ENCODE data around the gene GABRD. TPM values are rescaled to one million over a fixed set of nuclear protein-coding genes. Genes with fewer than 3 reads are reported as not detected.

GABRD gene
- total RNA-seq, 2 experiments from 2014 or later = not detected

DNA sequence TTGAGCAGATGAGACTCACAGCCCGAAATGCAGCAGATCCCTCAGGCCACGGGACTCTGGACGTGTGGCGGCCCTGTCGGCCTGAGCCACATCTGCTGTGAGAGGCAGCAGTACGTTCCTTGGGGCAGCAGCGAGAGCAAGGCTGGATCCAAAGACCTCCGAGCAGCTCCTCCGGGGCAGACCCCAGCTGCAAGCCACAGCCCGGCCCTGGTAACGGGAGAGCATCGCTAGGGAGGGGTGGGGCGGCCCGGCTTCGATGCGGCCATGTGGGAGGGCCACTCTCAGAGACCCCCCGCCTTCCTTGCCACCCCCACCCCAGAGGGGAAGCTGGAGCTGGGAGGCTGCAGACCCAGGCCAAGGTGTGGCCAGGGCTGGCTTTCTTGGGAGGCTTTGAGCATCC, 48.8 kb downstream of the GABRD start:
- Mint-ChIP-seq H3K4me3 (no peak overlapping the region), H3K4me1 (no peaks in the 10 kb centered on the region), H3K9me3 (no peaks in the 10 kb centered on the region), H3K27ac (no peak overlapping the region), H3K27me3 (no peaks in the 10 kb centered on the region), H3K36me3 (ENCODE audit: low read depth) (no peaks in the 10 kb centered on the region)
- CTCF ChIA-PET = no interaction called here
- POLR2A ChIA-PET = no interaction called here
- no peak for DNase-seq

DNA sequence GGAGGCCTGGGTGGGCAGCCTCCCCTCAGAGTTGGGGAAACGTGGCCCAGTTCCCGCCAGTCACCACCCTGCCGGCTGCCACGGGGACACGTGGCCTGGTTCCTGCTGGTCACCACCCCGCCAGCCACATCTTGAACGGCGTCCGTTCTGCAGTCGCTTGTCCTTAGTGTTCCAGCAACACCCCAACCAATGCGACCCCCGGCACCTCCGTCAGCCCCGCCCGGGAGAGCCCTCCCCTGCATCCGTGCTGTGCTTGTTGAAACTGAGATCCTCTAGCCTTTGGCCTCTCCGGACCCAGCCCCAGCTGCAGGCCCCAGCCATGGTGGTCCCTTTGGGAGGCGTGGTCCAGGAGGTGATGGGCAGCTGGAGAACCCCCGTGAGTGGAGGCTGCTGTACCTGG, 49.8 kb downstream of the GABRD start:
- DNase-seq = no peak
- Mint-ChIP-seq H3K36me3 (ENCODE audit: low read depth) (no peaks in the 10 kb centered on the region), H3K4me1 (no peaks in the 10 kb centered on the region), H3K27me3 (no peaks in the 10 kb centered on the region), H3K4me3 (no peak overlapping the region), H3K27ac (no peak overlapping the region), H3K9me3 (no peaks in the 10 kb centered on the region)
- CTCF ChIA-PET = no interaction called here
- POLR2A ChIA-PET = no interaction called here

DNA sequence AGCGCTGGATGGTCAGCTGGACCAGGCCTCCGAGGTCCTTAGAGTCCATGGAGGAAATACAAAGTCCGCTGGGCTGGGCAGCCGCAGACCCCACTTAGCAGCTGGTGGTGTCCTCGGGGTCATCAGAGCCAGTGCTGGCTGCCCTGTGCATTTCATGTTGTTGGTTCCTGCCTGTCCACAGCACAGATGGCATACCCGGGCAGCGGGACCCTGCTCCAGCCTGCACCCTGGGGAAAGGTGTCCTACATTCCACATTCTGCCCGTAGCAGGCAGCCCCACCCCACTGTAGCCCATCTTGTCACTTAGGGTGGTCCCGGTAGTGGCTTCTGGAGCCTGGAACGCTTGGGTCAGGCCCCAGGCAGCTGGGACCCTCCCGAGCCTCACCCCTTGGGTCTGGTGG, 50.9 kb downstream of the GABRD start:
- POLR2A ChIA-PET = no interaction called here
- H3K36me3 Mint-ChIP-seq (ENCODE audit: low read depth) = no peaks in the 10 kb centered on the region
- H3K27me3 Mint-ChIP-seq = no peaks in the 10 kb centered on the region
- no peaks in the 10 kb centered on the region for H3K9me3 Mint-ChIP-seq
- no peak for DNase-seq
- CTCF ChIA-PET = no interaction called here
- H3K4me1 Mint-ChIP-seq = no peaks in the 10 kb centered on the region
- H3K4me3 Mint-ChIP-seq = no peak overlapping the region
- H3K27ac Mint-ChIP-seq = no peak overlapping the region

DNA sequence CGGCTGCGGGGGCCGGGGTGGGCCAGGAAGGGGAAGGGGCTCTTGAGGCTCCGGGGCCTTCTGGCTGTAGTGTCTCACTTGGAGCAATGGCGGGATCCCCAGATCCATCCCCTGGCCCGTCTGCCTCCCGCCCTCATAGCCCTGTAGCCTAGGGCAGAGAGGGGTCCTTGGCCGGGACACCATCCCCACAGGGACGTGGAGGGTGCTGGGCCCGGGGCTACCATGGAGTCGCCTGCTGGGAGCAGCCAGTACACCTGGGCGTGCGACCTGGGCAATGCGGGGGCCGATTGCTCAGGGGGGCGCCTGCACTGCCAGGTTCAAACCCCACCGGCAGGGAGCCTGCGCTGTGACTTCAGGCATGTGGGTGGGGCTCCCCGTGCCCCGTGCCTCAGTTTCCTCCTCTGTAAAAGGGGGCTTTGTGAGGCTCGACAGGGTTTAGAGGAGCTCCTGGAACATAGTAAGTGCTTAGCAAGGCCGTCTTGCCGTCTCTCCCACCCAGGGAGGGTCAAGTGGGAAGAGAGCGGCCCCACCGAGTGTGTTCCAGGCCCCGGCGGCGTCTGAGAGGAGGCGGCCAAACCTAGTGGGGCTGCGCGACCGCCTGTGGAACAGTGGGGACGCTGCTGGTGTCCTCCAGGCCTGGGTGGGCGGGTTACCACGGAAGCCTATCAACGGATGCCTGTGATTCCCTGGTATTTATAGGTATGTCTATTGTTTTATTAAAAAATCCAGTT, 51.8 kb downstream of the GABRD start:
- DNase-seq = no peak
- ChIA-PET CTCF (no interaction called here), POLR2A (no interaction called here)
- H3K27me3 Mint-ChIP-seq = no peaks in the 10 kb centered on the region
- no peaks in the 10 kb centered on the region for H3K4me1 Mint-ChIP-seq
- no peak overlapping the region for H3K4me3 Mint-ChIP-seq
- no peak overlapping the region for H3K27ac Mint-ChIP-seq
- H3K36me3 Mint-ChIP-seq (ENCODE audit: low read depth) = no peaks in the 10 kb centered on the region
- H3K9me3 Mint-ChIP-seq = no peaks in the 10 kb centered on the region

DNA sequence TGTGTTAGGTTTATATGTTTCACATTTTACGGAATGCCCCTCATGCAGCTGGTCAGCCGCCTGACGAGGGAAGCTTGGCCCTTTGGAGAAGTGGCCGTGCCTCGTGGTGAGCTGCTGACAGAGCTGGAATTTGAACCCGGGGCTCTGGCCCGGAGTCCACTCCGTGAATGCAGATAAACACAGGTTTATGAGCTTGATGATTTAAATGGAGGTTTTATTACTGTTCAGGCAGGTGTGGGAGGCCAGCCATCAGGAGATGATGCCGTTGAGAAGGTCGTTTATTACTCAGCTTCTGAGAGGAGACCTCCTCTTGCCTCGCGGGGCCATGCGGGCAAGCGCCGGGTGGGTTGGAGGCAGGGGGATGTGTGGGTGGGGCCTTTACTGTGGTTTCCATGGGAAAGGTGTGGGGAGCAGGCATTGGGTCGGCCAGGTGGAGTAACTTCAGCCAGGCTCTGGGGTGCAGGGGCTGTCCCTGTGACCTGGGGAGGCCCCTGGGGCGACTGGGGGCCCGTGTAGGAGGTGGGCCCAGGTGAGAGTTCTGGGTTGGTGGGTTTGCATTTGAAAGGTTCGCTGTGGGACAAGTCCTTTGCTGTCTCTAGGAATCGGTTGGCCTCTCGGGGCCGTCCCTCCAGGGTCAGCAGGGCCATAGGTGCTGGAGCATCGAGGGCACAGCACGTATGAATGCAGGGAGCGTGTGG, 53.1 kb downstream of the GABRD start:
- Mint-ChIP-seq H3K36me3 (ENCODE audit: low read depth) (peaks cover 4% of the 10 kb centered on the region), H3K4me1 (no peaks in the 10 kb centered on the region), H3K4me3 (no peak overlapping the region), H3K27me3 (no peaks in the 10 kb centered on the region), H3K9me3 (no peaks in the 10 kb centered on the region), H3K27ac (no peak overlapping the region)
- ChIA-PET POLR2A (interaction anchor here (1.2 kb wide), 1 partner anchor 39 kb away, joined by 3 read pairs; no protein-coding TSS in a partner anchor), CTCF (interaction anchor here (1.1 kb wide), 1 partner anchor 28 kb away, joined by 4 read pairs; no protein-coding TSS in a partner anchor)
- no peak for DNase-seq

GRCh38 chr1:2072891-2073290, 53.7 kb downstream of the GABRD start:
- ChIA-PET CTCF (no interaction called here), POLR2A (no interaction called here)

DNA sequence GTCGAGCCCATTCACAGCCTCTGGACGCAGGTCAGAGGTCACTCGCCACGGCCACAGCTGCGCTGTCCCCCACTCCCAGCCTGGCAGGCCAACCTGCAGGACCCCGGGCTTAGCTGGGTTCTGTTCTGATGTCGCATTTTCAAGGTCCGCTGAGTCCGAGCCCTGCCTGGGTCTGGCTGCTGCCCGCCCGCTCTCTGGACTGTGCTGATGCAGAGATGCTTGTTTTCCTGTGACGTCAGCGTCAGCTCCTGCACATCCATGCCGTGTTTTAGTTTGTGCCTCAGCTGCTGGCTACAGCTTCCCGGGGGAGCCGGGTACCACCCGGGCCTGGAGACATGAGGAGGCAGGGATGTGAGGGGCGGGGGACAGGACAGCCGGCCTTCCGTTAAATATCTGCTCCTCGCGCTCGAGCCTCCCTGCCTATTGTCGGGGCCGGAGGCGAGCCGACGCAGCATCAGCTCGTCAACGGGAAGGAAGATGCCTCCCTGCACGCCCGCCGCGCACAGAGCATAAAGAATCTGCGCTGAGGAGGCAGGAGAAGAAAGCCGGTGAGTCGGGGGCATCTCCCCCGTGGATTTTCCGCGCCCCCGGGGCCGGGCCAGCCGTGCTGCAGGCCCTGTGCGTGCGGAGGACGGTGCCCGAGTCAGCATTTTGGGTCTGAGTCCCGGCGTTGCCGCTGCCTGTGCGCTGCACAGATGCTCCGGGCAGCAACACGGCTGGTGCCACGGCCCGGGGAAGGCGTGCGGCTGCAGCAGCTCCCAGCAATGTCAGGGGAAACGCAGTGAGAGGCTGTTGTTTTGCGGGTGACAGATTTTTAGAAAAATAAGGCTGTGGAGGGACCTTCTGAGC, 54.5 kb downstream of the GABRD start:
- peaks cover 11% of the 10 kb centered on the region for H3K36me3 Mint-ChIP-seq (ENCODE audit: low read depth)
- H3K27ac Mint-ChIP-seq = no peak overlapping the region
- ChIA-PET POLR2A (no interaction called here), CTCF (no interaction called here)
- DNase-seq = no peak
- no peaks in the 10 kb centered on the region for H3K4me1 Mint-ChIP-seq
- H3K27me3 Mint-ChIP-seq = no peaks in the 10 kb centered on the region
- H3K9me3 Mint-ChIP-seq = peaks cover 11% of the 10 kb centered on the region
- no peak overlapping the region for H3K4me3 Mint-ChIP-seq

More at GRCh38 chr1:2072891-2073290, 53.7 kb downstream of the GABRD start:
- H3K9me3 Mint-ChIP-seq = peaks cover 4% of the 10 kb centered on the region
- H3K4me3 Mint-ChIP-seq = no peak overlapping the region
- peaks cover 4% of the 10 kb centered on the region for H3K36me3 Mint-ChIP-seq (ENCODE audit: low read depth)
- no peaks in the 10 kb centered on the region for H3K4me1 Mint-ChIP-seq
- no peak overlapping the region for H3K27ac Mint-ChIP-seq
- H3K27me3 Mint-ChIP-seq = no peaks in the 10 kb centered on the region
- no peak for DNase-seq

GRCh38 chr1:2074396-2074795, 55.3 kb downstream of the GABRD start:
- no peaks in the 10 kb centered on the region for H3K27me3 Mint-ChIP-seq
- no peak for DNase-seq
- H3K4me3 Mint-ChIP-seq = no peak overlapping the region
- H3K27ac Mint-ChIP-seq = no peak overlapping the region
- no peaks in the 10 kb centered on the region for H3K4me1 Mint-ChIP-seq
- POLR2A ChIA-PET = no interaction called here
- CTCF ChIA-PET = no interaction called here
- peaks cover 14% of the 10 kb centered on the region for H3K9me3 Mint-ChIP-seq
- H3K36me3 Mint-ChIP-seq (ENCODE audit: low read depth) = peaks cover 12% of the 10 kb centered on the region

DNA sequence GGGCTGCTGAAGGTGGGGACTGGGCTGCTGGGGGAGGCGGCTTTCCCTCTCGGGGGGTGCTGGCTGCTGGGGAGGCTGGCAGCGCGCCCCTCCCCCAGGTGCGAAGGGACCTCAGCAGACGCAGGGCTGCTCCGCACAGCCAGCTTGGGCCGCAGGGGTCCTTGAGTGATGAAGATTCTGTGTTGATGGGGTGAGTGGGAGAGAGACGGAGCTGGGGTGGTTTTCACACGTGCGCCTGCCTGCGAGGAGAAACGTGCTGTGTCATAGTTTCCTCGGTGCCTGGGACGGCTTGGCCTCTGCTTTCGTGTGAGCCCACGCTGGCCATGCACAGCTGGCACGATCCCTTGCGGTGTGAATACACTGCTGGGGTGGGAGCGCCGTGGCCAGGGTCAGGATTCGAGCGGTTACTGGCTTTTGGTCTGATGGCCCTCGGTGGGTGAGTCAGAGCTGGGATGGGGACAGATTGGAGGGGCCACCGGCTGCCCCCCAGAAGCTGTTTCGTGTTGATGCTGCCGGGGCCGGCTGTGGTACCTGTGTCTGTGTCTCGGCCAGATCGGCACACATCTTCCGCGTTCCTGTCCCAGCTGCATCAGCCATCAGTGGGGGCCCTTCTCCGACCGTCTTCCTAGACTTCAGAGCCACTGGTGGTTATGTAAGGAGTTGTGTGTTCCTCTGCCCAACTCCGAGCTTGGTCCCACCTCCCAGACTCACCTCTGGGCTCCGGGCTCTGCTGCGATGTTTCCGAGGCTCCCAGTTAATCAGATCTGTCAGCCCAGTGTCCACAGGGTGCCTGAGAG, 56.0 kb downstream of the GABRD start:
- Mint-ChIP-seq H3K27me3 (no peaks in the 10 kb centered on the region), H3K4me3 (no peak overlapping the region)
- POLR2A ChIA-PET = no interaction called here

DNA sequence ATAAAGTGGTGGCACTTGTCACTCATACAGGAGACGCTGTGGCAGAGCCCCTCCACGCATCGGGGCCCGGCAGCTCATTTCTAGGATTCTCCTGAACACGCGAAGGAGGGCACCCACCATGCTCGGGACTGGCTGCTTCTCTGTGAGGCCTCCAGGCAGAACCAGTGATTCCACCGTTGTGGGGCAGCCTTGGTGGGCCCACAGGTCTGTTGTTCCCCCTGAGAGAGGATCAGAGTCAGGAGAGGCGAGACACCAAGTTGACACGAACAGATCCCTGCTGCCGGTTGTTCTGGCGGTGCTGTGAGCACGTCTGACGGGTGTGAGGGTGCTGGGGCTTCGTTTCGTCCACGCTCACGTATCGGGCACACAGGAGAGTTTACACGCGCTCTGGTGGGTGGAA, 57.7 kb downstream of the GABRD start:
- POLR2A ChIA-PET = no interaction called here

More for the DNA sequence above, 56.0 kb downstream of the GABRD start:
- H3K9me3 Mint-ChIP-seq = peaks cover 16% of the 10 kb centered on the region
- H3K36me3 Mint-ChIP-seq (ENCODE audit: low read depth) = peaks cover 12% of the 10 kb centered on the region
- no peak overlapping the region for H3K27ac Mint-ChIP-seq
- CTCF ChIA-PET = no interaction called here
- DNase-seq = no peak
- no peaks in the 10 kb centered on the region for H3K4me1 Mint-ChIP-seq

DNA sequence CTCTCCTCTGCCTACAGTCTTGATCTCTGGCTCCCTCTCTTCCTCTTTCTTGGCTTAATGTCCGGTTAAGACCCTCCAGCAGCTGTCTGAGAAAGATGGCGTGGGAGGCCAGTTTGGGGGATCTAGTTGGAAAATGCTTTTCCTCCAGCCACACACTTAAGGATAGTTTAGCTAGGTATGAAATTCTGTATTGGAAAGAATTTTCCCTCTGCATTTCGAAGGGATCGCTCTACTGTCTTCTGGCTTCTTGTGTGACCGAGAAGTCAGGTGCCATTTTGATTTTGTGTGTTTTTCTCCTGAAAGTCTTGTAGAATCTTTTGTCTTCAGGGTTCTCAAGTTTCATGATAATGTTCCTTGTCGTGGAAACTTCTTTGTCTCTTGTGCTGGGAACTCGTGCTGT, 59.0 kb downstream of the GABRD start:
- H3K4me1 Mint-ChIP-seq = no peaks in the 10 kb centered on the region
- peaks cover 18% of the 10 kb centered on the region for H3K9me3 Mint-ChIP-seq
- H3K36me3 Mint-ChIP-seq (ENCODE audit: low read depth) = peaks cover 12% of the 10 kb centered on the region
- ChIA-PET CTCF (no interaction called here), POLR2A (no interaction called here)
- no peak overlapping the region for H3K27ac Mint-ChIP-seq
- no peak overlapping the region for H3K4me3 Mint-ChIP-seq
- H3K27me3 Mint-ChIP-seq = no peaks in the 10 kb centered on the region
- no peak for DNase-seq

More for the DNA sequence above, 57.7 kb downstream of the GABRD start:
- H3K4me1 Mint-ChIP-seq = no peaks in the 10 kb centered on the region
- H3K4me3 Mint-ChIP-seq = no peak overlapping the region
- H3K27ac Mint-ChIP-seq = no peak overlapping the region
- no peak for DNase-seq
- H3K36me3 Mint-ChIP-seq (ENCODE audit: low read depth) = peaks cover 12% of the 10 kb centered on the region
- H3K9me3 Mint-ChIP-seq = peaks cover 18% of the 10 kb centered on the region
- no peaks in the 10 kb centered on the region for H3K27me3 Mint-ChIP-seq
- CTCF ChIA-PET = no interaction called here

DNA sequence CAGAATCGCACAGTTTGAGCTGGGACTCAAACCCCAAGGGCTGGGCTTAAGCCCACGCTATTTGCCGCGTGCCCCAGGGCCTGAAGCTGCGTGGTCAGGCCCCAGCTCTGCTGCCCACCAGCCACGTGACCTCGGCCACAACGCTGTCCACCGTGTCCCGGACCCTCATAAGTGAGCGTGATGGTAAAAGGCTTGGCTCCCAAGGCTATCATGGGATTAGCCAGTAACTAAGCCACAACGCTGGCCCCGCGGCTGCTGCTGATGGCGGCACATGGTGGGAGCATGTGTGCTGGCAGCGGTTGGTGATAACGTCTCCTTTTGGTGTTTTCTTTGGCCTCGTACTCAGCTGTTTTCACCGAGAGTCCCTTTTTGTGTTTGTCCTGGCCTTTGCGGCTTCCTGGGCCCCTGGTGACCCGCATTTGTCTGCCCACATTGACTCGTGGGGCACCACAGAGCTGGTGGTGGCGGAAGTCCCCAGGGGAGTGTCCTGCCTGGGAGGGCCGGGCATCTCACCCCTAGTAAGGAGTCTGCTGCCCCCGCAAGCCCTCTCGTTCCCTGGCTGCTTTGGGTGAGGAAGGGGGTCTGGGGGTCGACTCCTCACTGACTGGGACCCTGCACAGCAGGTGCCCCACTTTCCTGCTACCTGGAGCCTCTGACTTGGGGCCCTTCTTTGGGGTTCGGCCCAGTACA, 60.4 kb downstream of the GABRD start:
- H3K4me1 Mint-ChIP-seq = no peaks in the 10 kb centered on the region
- H3K9me3 Mint-ChIP-seq = peaks cover 18% of the 10 kb centered on the region
- no peak overlapping the region for H3K27ac Mint-ChIP-seq
- H3K36me3 Mint-ChIP-seq (ENCODE audit: low read depth) = peaks cover 12% of the 10 kb centered on the region
- H3K27me3 Mint-ChIP-seq = no peaks in the 10 kb centered on the region
- no peak overlapping the region for H3K4me3 Mint-ChIP-seq
- ChIA-PET CTCF (interaction anchor here (1.0 kb wide), 1 partner anchor 95 kb away, joined by 3 read pairs; no protein-coding TSS in a partner anchor), POLR2A (no interaction called here)
- no peak for DNase-seq

Measured in activated CD4-positive, alpha-beta memory T cell treated with anti-CD3 and anti-CD28 coated beads, Interleukin-2, amount 10 ng/mL, durations not matched to agents 7 days and 5 days (primary cell).